GM23338 (cell line): ENCODE results near the gene DPP9.

Experiments
- CTCF ChIP-seq, 2 experiments: fragments of 200-600 bp in 1 of 2; sonication (generic) in 1 of 2; conservative IDR thresholded peaks; 2 replicates each; pipeline versions ENCODE4 v1.5.1 to v1.6.1; 2016 to 2017; ENCODE audit warnings: antibody characterized with exemption in 2 of 2, low read depth in 2 of 2, mild to moderate bottlenecking in 2 of 2, moderate library complexity in 1 of 2
- POLR2AphosphoS5 ChIP-seq: IDR thresholded peaks from 2 replicates; pipeline ENCODE4 v1.6.1; 2016; ENCODE audit warnings: antibody characterized with exemption, low read depth

GRCh38 chr19:4657835-4658234 is 65.8 kb downstream of the DPP9 start:
- TF ChIP-seq POLR2AphosphoS5 (no peak), CTCF (conservative IDR thresholded peaks at IDR 0.05; ENCODE audit: low read depth in 2 of 2) (no peak)
